ENCODE data around the gene EID3.
"Not testable (repeated sequence)": the region's sequence is repeated elsewhere in the genome, so short reads cannot be mapped to it uniquely, and the experiment has no call there.

The EID3 gene

DNA sequence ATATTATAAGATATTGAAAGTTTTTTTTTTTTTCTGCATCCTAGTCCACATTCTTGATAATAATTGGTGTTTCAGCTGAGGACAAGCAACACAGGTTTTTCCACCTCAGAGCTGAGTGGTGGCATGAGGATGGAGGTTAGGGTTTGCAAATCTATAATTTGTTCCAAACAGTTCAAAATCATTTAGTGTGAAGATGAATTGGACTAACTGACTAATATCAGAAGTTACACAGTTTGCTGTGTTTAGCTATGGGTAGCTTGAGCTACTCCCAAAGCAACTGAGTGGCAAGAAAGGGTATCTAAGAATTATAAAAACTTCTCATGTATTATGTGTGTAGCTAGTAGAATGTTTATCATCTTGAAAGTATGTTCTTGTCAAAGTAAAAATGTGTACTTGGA, 17.1 kb downstream of the EID3 start:
- Mint-ChIP-seq H3K27me3 (no peaks in the 10 kb centered on the region), H3K4me3 (no peak overlapping the region), H3K27ac (ENCODE audit: low read depth) (no peak overlapping the region), H3K9me3 (no peaks in the 10 kb centered on the region), H3K4me1 (no peaks in the 10 kb centered on the region), H3K36me3 (ENCODE audit: insufficient read depth) (peaks cover 40% of the 10 kb centered on the region)
- no peak for ATAC-seq (replicated peaks; ENCODE audit: extremely low read depth, poor library complexity, severe bottlenecking)
- no peak for DNase-seq (ENCODE audit: low spot score in 2 of 2)

DNA sequence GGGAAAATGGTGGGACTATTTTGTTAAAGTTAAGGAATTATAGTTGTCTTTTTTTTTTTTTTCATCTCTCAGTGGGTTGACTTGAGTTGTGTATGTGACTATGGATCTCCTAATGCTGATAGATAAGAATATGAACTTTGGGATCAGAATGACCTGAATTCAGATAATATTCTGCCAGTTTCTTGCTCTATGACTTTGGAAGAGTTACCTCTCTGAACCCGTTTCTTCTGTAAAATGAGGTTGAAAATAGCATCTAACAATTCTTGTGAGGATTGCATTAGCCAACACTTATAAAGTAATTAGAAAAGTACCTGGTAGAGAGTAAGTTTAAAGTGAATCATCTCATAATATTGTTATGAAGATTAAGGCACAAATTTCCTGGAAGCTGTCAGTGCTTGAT, 18.4 kb downstream of the EID3 start:
- Mint-ChIP-seq H3K9me3 (no peaks in the 10 kb centered on the region), H3K36me3 (ENCODE audit: insufficient read depth) (peaks cover 43% of the 10 kb centered on the region), H3K4me1 (no peaks in the 10 kb centered on the region), H3K4me3 (no peak overlapping the region), H3K27ac (ENCODE audit: low read depth) (no peak overlapping the region), H3K27me3 (no peaks in the 10 kb centered on the region)
- DNase-seq (ENCODE audit: low spot score in 2 of 2) (no peak), ATAC-seq (replicated peaks; ENCODE audit: extremely low read depth, poor library complexity, severe bottlenecking) (no peak)

- peaks cover 49% of the 10 kb centered on the region for H3K36me3 Mint-ChIP-seq (ENCODE audit: insufficient read depth)
- not testable (repeated sequence) for H3K27me3 Mint-ChIP-seq; H3K4me1 Mint-ChIP-seq; H3K4me3 Mint-ChIP-seq; H3K9me3 Mint-ChIP-seq; ATAC-seq (replicated peaks; ENCODE audit: extremely low read depth, poor library complexity, severe bottlenecking); H3K27ac Mint-ChIP-seq (ENCODE audit: low read depth); DNase-seq (ENCODE audit: low spot score in 2 of 2)
Observed at GRCh38 chr12:104322533-104322932, 19.0 kb downstream of the EID3 start.

DNA sequence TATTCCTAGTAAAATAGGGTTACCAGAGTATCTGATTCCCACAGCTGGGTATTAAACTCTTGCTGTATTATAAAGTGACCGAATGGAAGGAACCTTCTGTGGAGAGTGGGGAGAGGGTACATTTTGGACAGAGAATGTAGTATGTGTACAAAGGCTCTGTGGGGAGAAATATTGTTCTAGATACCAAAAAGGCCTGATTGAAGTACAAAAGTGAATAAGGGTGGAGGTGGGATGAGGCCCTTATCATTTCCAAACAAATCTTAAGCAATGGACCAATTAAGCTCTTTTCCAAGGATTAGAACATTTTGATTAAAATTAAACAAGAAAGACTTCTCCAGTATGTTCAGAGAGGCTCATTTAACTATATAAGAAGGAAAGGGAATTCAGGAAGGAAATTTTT, 20.4 kb downstream of the EID3 start:
- no peaks in the 10 kb centered on the region for H3K4me1 Mint-ChIP-seq
- no peaks in the 10 kb centered on the region for H3K27me3 Mint-ChIP-seq
- DNase-seq (ENCODE audit: low spot score in 2 of 2) = no peak
- ATAC-seq (replicated peaks; ENCODE audit: extremely low read depth, poor library complexity, severe bottlenecking) = no peak
- H3K27ac Mint-ChIP-seq (ENCODE audit: low read depth) = no peak overlapping the region
- H3K4me3 Mint-ChIP-seq = no peak overlapping the region
- no peaks in the 10 kb centered on the region for H3K9me3 Mint-ChIP-seq
- H3K36me3 Mint-ChIP-seq (ENCODE audit: insufficient read depth) = peaks cover 59% of the 10 kb centered on the region

GRCh38 chr12:104328278-104328677, 24.7 kb downstream of the EID3 start:
- H3K4me1 Mint-ChIP-seq; H3K9me3 Mint-ChIP-seq; ATAC-seq (replicated peaks; ENCODE audit: extremely low read depth, poor library complexity, severe bottlenecking); H3K4me3 Mint-ChIP-seq; DNase-seq (ENCODE audit: low spot score in 2 of 2); H3K27ac Mint-ChIP-seq (ENCODE audit: low read depth); H3K27me3 Mint-ChIP-seq: not testable (repeated sequence)
- peaks cover 52% of the 10 kb centered on the region for H3K36me3 Mint-ChIP-seq (ENCODE audit: insufficient read depth)

DNA sequence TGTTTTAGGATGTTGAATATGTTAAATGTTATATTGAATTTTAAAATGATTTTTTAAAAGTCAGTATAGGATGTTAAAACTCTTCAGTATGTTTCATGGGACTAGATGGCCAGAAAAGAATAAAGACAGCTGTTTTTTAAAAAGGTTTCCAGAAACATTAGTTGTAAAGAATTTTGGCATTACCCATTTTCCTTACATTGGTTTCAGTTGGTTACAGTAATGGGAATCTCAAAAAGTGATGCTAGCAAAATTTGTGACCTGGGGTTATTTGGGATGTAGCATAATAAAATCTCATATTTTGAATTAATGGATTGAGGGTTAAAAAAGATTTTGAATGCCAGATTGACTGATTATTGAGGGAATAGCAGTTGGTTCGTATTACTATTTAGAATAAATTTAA, 25.3 kb downstream of the EID3 start:
- Mint-ChIP-seq H3K27ac (ENCODE audit: low read depth) (no peak overlapping the region), H3K4me1 (no peaks in the 10 kb centered on the region), H3K4me3 (no peak overlapping the region), H3K27me3 (no peaks in the 10 kb centered on the region), H3K9me3 (no peaks in the 10 kb centered on the region), H3K36me3 (ENCODE audit: insufficient read depth) (peaks cover 54% of the 10 kb centered on the region)
- ATAC-seq (replicated peaks; ENCODE audit: extremely low read depth, poor library complexity, severe bottlenecking) = no peak
- DNase-seq (ENCODE audit: low spot score in 2 of 2) = no peak

GRCh38 chr12:104329707-104330532, 26.4 kb downstream of the EID3 start:
- ATAC-seq (replicated peaks; ENCODE audit: extremely low read depth, poor library complexity, severe bottlenecking) (no peak), DNase-seq (ENCODE audit: low spot score in 2 of 2) (no peak)
- Mint-ChIP-seq H3K27ac (ENCODE audit: low read depth) (no peak overlapping the region), H3K36me3 (ENCODE audit: insufficient read depth) (peaks cover 57% of the 10 kb centered on the region), H3K27me3 (no peaks in the 10 kb centered on the region), H3K4me3 (no peak overlapping the region), H3K4me1 (no peaks in the 10 kb centered on the region), H3K9me3 (no peaks in the 10 kb centered on the region)

- Mint-ChIP-seq H3K4me3 (no peak overlapping the region), H3K9me3 (no peaks in the 10 kb centered on the region), H3K4me1 (no peaks in the 10 kb centered on the region), H3K27ac (ENCODE audit: low read depth) (no peak overlapping the region), H3K27me3 (no peaks in the 10 kb centered on the region), H3K36me3 (ENCODE audit: insufficient read depth) (peaks cover 56% of the 10 kb centered on the region)
- ATAC-seq (replicated peaks; ENCODE audit: extremely low read depth, poor library complexity, severe bottlenecking) = no peak
- no peak for DNase-seq (ENCODE audit: low spot score in 2 of 2)
Observed at GRCh38 chr12:104331376-104331775, 27.8 kb downstream of the EID3 start.

GRCh38 chr12:104332273-104332672, 28.7 kb downstream of the EID3 start:
- ATAC-seq (replicated peaks; ENCODE audit: extremely low read depth, poor library complexity, severe bottlenecking); DNase-seq (ENCODE audit: low spot score in 2 of 2); H3K27ac Mint-ChIP-seq (ENCODE audit: low read depth): not testable (repeated sequence)

GRCh38 chr12:104333692-104334255, 30.2 kb downstream of the EID3 start:
- H3K27me3 Mint-ChIP-seq = no peaks in the 10 kb centered on the region
- peaks cover 41% of the 10 kb centered on the region for H3K36me3 Mint-ChIP-seq (ENCODE audit: insufficient read depth)
- ATAC-seq (replicated peaks; ENCODE audit: extremely low read depth, poor library complexity, severe bottlenecking) (no peak), DNase-seq (ENCODE audit: low spot score in 2 of 2) (no peak)
- no peak overlapping the region for H3K27ac Mint-ChIP-seq (ENCODE audit: low read depth)
- H3K4me1 Mint-ChIP-seq = no peaks in the 10 kb centered on the region
- H3K9me3 Mint-ChIP-seq = no peaks in the 10 kb centered on the region
- H3K4me3 Mint-ChIP-seq = no peak overlapping the region

More at GRCh38 chr12:104332273-104332672, 28.7 kb downstream of the EID3 start:
- not testable (repeated sequence) for H3K4me3 Mint-ChIP-seq, H3K4me1 Mint-ChIP-seq, H3K9me3 Mint-ChIP-seq, H3K27me3 Mint-ChIP-seq
- H3K36me3 Mint-ChIP-seq (ENCODE audit: insufficient read depth) = peaks cover 50% of the 10 kb centered on the region

- Mint-ChIP-seq H3K9me3 (no peaks in the 10 kb centered on the region), H3K36me3 (ENCODE audit: insufficient read depth) (peaks cover 43% of the 10 kb centered on the region), H3K27me3 (no peaks in the 10 kb centered on the region), H3K4me1 (no peaks in the 10 kb centered on the region), H3K27ac (ENCODE audit: low read depth) (no peak overlapping the region), H3K4me3 (no peak overlapping the region)
- DNase-seq (ENCODE audit: low spot score in 2 of 2) (no peak), ATAC-seq (replicated peaks; ENCODE audit: extremely low read depth, poor library complexity, severe bottlenecking) (no peak)
Observed at GRCh38 chr12:104334581-104334980, 31.0 kb downstream of the EID3 start.

GRCh38 chr12:104336115-104336514, 32.6 kb downstream of the EID3 start:
- no peaks in the 10 kb centered on the region for H3K27me3 Mint-ChIP-seq
- no peak for DNase-seq (ENCODE audit: low spot score in 2 of 2)
- no peaks in the 10 kb centered on the region for H3K9me3 Mint-ChIP-seq
- H3K27ac Mint-ChIP-seq (ENCODE audit: low read depth) = no peak overlapping the region
- H3K36me3 Mint-ChIP-seq (ENCODE audit: insufficient read depth) = peaks cover 43% of the 10 kb centered on the region
- no peak for ATAC-seq (replicated peaks; ENCODE audit: extremely low read depth, poor library complexity, severe bottlenecking)
- H3K4me3 Mint-ChIP-seq = no peak overlapping the region
- H3K4me1 Mint-ChIP-seq = no peaks in the 10 kb centered on the region

DNA sequence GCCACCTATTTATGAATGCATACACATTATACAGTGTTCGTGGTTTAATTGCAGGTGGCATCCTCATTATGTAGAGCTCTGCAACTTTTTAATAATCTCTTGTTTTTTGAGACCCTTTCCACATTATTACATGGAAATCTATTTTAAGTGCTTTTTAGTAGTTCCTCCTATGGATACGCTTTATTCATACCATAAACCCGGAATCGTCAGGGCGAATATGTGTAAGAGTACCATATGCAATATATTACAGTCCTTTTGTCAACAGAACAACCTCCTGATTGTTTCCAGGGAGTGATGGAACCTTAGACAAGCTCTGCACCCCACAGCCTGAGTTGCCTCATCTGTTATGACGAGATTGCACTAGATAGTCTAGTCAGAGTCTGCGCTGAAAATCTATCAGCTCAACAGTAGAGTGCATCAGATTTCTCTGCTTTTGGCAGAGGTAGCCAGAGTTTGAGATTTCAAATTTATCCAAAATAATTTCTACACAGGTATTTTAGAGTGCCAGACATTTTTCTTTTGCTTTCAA, 33.6 kb downstream of the EID3 start:
- no peaks in the 10 kb centered on the region for H3K27me3 Mint-ChIP-seq
- no peak overlapping the region for H3K4me3 Mint-ChIP-seq
- H3K36me3 Mint-ChIP-seq (ENCODE audit: insufficient read depth) = peaks cover 42% of the 10 kb centered on the region
- ATAC-seq (replicated peaks; ENCODE audit: extremely low read depth, poor library complexity, severe bottlenecking) = no peak
- H3K4me1 Mint-ChIP-seq = no peaks in the 10 kb centered on the region
- no peak overlapping the region for H3K27ac Mint-ChIP-seq (ENCODE audit: low read depth)
- no peak for DNase-seq (ENCODE audit: low spot score in 2 of 2)
- H3K9me3 Mint-ChIP-seq = no peaks in the 10 kb centered on the region
